ENCODE data around the gene PADI4.

PADI4 gene, protein sequence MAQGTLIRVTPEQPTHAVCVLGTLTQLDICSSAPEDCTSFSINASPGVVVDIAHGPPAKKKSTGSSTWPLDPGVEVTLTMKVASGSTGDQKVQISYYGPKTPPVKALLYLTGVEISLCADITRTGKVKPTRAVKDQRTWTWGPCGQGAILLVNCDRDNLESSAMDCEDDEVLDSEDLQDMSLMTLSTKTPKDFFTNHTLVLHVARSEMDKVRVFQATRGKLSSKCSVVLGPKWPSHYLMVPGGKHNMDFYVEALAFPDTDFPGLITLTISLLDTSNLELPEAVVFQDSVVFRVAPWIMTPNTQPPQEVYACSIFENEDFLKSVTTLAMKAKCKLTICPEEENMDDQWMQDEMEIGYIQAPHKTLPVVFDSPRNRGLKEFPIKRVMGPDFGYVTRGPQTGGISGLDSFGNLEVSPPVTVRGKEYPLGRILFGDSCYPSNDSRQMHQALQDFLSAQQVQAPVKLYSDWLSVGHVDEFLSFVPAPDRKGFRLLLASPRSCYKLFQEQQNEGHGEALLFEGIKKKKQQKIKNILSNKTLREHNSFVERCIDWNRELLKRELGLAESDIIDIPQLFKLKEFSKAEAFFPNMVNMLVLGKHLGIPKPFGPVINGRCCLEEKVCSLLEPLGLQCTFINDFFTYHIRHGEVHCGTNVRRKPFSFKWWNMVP

GRCh38 chr1:17307946-17308345 lies at the start of gene PADI4:
Gene PADI4, plus strand, starts transcription at chr1:17308197. Its CDS starts 26 bp downstream, at chr1:17308223.
- H3K27ac ChIP-seq (ENCODE audit: low read depth, low read length): no peak within 1 kb of the TSS
- no peaks in the 10 kb centered on the region for H3K27me3 ChIP-seq (ENCODE audit: control insufficient read depth, insufficient read depth, low read length)
- H3K36me3 ChIP-seq (ENCODE audit: control insufficient read depth, insufficient read depth, low read length): no peaks in the 10 kb centered on the region
- no peak within 1 kb of the TSS for H3K9ac ChIP-seq (ENCODE audit: low read length)
- no peak within 1 kb of the TSS for H3K4me3 ChIP-seq (ENCODE audit: low read depth, low read length)
- peaks cover 35% of the 10 kb centered on the region for H3K4me1 ChIP-seq (ENCODE audit: control insufficient read depth, insufficient read depth, low read length)
- H3K9me3 ChIP-seq (ENCODE audit: control insufficient read depth, insufficient read depth, low read depth, low read length): peaks cover 6% of the 10 kb centered on the region

DNA sequence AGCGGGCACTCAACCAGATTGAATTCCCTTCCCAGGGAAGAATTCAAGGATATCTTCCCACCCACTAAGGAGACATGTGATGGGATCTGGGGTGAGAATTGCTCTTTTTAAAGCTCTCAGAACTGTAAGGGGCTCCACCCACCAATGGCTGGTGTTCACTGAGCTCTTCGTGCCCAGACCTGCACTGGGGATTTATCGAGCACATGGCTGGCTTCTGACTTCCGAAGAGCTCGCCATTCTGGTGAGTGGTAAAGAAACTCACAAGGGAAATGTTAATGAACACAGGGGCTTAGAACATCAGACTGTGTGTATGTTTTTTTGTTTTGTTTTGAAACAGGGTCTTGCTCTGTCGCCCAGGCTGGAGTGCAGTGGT lies 49.3 kb upstream of the PADI4 start:
- Histone ChIP-seq H3K9ac (ENCODE audit: low read length) (no peak overlapping the region), H3K4me3 (ENCODE audit: low read depth, low read length) (no peak overlapping the region), H3K4me1 (ENCODE audit: control insufficient read depth, insufficient read depth, low read length) (no peaks in the 10 kb centered on the region; the same call in 1 of the 2 replicates), H3K9me3 (ENCODE audit: control insufficient read depth, insufficient read depth, low read depth, low read length) (no peaks in the 10 kb centered on the region), H3K27me3 (ENCODE audit: control insufficient read depth, insufficient read depth, low read length) (no peaks in the 10 kb centered on the region), H3K36me3 (ENCODE audit: control insufficient read depth, insufficient read depth, low read length) (no peaks in the 10 kb centered on the region), H3K27ac (ENCODE audit: low read depth, low read length) (no peak overlapping the region)

GRCh38 chr1:17259233-17259873 lies 48.6 kb upstream of the PADI4 start:
- Histone ChIP-seq H3K27me3 (ENCODE audit: control insufficient read depth, insufficient read depth, low read length) (no peaks in the 10 kb centered on the region), H3K27ac (ENCODE audit: low read depth, low read length) (no peak overlapping the region), H3K36me3 (ENCODE audit: control insufficient read depth, insufficient read depth, low read length) (no peaks in the 10 kb centered on the region)

GRCh38 chr1:17260264-17260663 lies 47.7 kb upstream of the PADI4 start:
- Histone ChIP-seq H3K27ac (ENCODE audit: low read depth, low read length) (no peak overlapping the region), H3K4me3 (ENCODE audit: low read depth, low read length) (no peak overlapping the region), H3K9ac (ENCODE audit: low read length) (no peak overlapping the region), H3K36me3 (ENCODE audit: control insufficient read depth, insufficient read depth, low read length) (no peaks in the 10 kb centered on the region), H3K4me1 (ENCODE audit: control insufficient read depth, insufficient read depth, low read length) (no peaks in the 10 kb centered on the region; the same call in 1 of the 2 replicates), H3K9me3 (ENCODE audit: control insufficient read depth, insufficient read depth, low read depth, low read length) (no peaks in the 10 kb centered on the region), H3K27me3 (ENCODE audit: control insufficient read depth, insufficient read depth, low read length) (no peaks in the 10 kb centered on the region)

More at GRCh38 chr1:17259233-17259873, 48.6 kb upstream of the PADI4 start:
- H3K4me1 ChIP-seq (ENCODE audit: control insufficient read depth, insufficient read depth, low read length): no peaks in the 10 kb centered on the region; the same call in 1 of the 2 replicates
- H3K9ac ChIP-seq (ENCODE audit: low read length): no peak overlapping the region
- H3K9me3 ChIP-seq (ENCODE audit: control insufficient read depth, insufficient read depth, low read depth, low read length): no peaks in the 10 kb centered on the region
- H3K4me3 ChIP-seq (ENCODE audit: low read depth, low read length): no peak overlapping the region

DNA sequence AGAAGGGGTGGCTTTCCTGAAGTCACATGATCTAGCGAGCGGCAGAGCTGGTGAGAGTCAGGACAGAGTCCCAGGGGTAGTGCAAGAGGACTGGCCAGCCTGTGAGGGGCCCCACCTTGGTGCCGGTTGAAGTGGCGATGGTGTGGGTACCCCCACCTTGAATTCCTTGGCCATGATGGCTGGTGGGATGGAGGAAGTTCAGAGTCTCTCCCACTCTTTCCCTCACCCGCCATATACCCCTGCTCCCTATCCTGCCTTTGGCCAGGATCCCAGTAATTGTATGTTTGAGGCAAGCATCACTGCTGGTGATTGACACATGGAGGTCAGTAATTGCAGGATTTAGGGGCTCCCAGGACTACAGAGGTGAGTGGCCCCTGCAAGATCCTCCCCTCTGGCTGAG lies 47.3 kb upstream of the PADI4 start:
- H3K9me3 ChIP-seq (ENCODE audit: control insufficient read depth, insufficient read depth, low read depth, low read length): no peaks in the 10 kb centered on the region
- no peak overlapping the region for H3K27ac ChIP-seq (ENCODE audit: low read depth, low read length)
- H3K4me1 ChIP-seq (ENCODE audit: control insufficient read depth, insufficient read depth, low read length): no peaks in the 10 kb centered on the region; the same call in 1 of the 2 replicates
- no peaks in the 10 kb centered on the region for H3K27me3 ChIP-seq (ENCODE audit: control insufficient read depth, insufficient read depth, low read length)
- no peaks in the 10 kb centered on the region for H3K36me3 ChIP-seq (ENCODE audit: control insufficient read depth, insufficient read depth, low read length)
- H3K4me3 ChIP-seq (ENCODE audit: low read depth, low read length): no peak overlapping the region
- no peak overlapping the region for H3K9ac ChIP-seq (ENCODE audit: low read length)

DNA sequence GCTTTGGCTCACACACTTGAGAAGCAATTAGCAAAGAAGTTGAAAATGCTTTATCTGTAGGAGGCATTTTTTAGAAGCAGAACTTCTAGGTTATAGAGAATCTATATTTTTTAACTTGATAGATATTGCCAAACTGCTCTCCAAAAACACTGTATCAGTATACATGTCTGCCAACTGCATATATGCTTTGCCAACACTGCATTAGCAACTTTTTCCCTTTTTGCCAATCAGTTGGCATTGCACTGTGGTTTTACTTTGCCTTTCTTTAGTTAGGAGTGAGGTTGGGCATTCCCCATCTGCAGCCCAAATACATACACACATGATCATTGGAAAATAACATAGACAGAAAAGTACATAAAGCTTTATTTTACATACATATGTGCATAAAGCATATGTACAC lies 44.1 kb upstream of the PADI4 start:
- Histone ChIP-seq H3K27ac (ENCODE audit: low read depth, low read length) (no peak overlapping the region), H3K4me3 (ENCODE audit: low read depth, low read length) (no peak overlapping the region), H3K9ac (ENCODE audit: low read length) (no peak overlapping the region), H3K36me3 (ENCODE audit: control insufficient read depth, insufficient read depth, low read length) (no peaks in the 10 kb centered on the region), H3K27me3 (ENCODE audit: control insufficient read depth, insufficient read depth, low read length) (no peaks in the 10 kb centered on the region), H3K9me3 (ENCODE audit: control insufficient read depth, insufficient read depth, low read depth, low read length) (no peaks in the 10 kb centered on the region), H3K4me1 (ENCODE audit: control insufficient read depth, insufficient read depth, low read length) (no peaks in the 10 kb centered on the region; the same call in 1 of the 2 replicates)

DNA sequence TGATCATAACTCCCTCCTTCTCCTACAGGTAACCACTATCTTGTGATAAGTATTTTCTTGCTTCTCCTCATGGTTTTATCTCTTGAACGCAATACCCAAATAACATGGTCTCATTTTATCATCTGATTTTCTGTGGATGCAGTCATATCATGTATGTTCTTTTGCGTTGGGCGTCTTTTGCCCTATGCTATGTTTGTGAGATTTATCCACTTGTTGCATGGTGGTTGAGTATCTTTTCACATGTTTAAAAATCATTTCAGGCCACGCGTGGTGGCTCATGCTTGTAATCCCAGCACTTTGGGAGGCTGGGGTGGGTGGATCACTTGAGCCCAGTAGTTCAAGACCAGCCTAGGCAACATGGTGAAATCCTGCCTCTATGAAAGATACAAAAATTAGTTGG lies 43.5 kb upstream of the PADI4 start:
- no peak overlapping the region for H3K9ac ChIP-seq (ENCODE audit: low read length)

GRCh38 chr1:17265162-17265561 lies 42.8 kb upstream of the PADI4 start:
- no peak overlapping the region for H3K9ac ChIP-seq (ENCODE audit: low read length)
- H3K4me1 ChIP-seq (ENCODE audit: control insufficient read depth, insufficient read depth, low read length): no peaks in the 10 kb centered on the region
- no peaks in the 10 kb centered on the region for H3K27me3 ChIP-seq (ENCODE audit: control insufficient read depth, insufficient read depth, low read length)
- no peaks in the 10 kb centered on the region for H3K9me3 ChIP-seq (ENCODE audit: control insufficient read depth, insufficient read depth, low read depth, low read length)
- no peaks in the 10 kb centered on the region for H3K36me3 ChIP-seq (ENCODE audit: control insufficient read depth, insufficient read depth, low read length)
- no peak overlapping the region for H3K4me3 ChIP-seq (ENCODE audit: low read depth, low read length)
- H3K27ac ChIP-seq (ENCODE audit: low read depth, low read length): no peak overlapping the region

More for the DNA sequence above, 43.5 kb upstream of the PADI4 start:
- Histone ChIP-seq H3K4me1 (ENCODE audit: control insufficient read depth, insufficient read depth, low read length) (no peaks in the 10 kb centered on the region), H3K9me3 (ENCODE audit: control insufficient read depth, insufficient read depth, low read depth, low read length) (no peaks in the 10 kb centered on the region), H3K27ac (ENCODE audit: low read depth, low read length) (no peak overlapping the region), H3K36me3 (ENCODE audit: control insufficient read depth, insufficient read depth, low read length) (no peaks in the 10 kb centered on the region), H3K4me3 (ENCODE audit: low read depth, low read length) (no peak overlapping the region), H3K27me3 (ENCODE audit: control insufficient read depth, insufficient read depth, low read length) (no peaks in the 10 kb centered on the region)

DNA sequence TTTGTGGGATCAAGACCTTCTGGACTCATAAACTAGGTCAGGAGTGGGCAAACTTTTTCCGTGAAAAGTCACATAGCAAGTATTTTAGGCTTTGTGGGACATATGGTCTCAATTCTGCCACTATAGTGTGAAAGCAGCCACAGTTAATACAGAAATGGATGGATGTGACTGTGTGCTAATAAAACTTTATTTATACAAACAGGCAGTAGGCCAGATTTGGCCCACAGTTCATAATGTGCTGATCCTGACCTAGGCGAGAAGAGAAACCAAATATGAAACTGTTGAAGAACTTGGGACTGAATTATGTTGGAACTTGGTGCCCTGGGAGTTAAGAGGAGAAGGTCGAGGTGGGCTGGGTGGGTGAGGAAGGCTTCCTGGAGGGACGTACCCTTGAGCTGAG lies 42.0 kb upstream of the PADI4 start:
- H3K27ac ChIP-seq (ENCODE audit: low read depth, low read length): no peak overlapping the region
- no peak overlapping the region for H3K4me3 ChIP-seq (ENCODE audit: low read depth, low read length)
- H3K36me3 ChIP-seq (ENCODE audit: control insufficient read depth, insufficient read depth, low read length): no peaks in the 10 kb centered on the region
- no peak overlapping the region for H3K9ac ChIP-seq (ENCODE audit: low read length)
- no peaks in the 10 kb centered on the region for H3K9me3 ChIP-seq (ENCODE audit: control insufficient read depth, insufficient read depth, low read depth, low read length)
- no peaks in the 10 kb centered on the region for H3K4me1 ChIP-seq (ENCODE audit: control insufficient read depth, insufficient read depth, low read length)
- no peaks in the 10 kb centered on the region for H3K27me3 ChIP-seq (ENCODE audit: control insufficient read depth, insufficient read depth, low read length)

GRCh38 chr1:17270891-17271765 lies 36.9 kb upstream of the PADI4 start:
- Histone ChIP-seq H3K27ac (ENCODE audit: low read depth, low read length) (no peak overlapping the region), H3K9ac (ENCODE audit: low read length) (no peak overlapping the region), H3K4me3 (ENCODE audit: low read depth, low read length) (no peak overlapping the region), H3K27me3 (ENCODE audit: control insufficient read depth, insufficient read depth, low read length) (no peaks in the 10 kb centered on the region), H3K9me3 (ENCODE audit: control insufficient read depth, insufficient read depth, low read depth, low read length) (no peaks in the 10 kb centered on the region), H3K36me3 (ENCODE audit: control insufficient read depth, insufficient read depth, low read length) (no peaks in the 10 kb centered on the region), H3K4me1 (ENCODE audit: control insufficient read depth, insufficient read depth, low read length) (peaks cover 4% of the 10 kb centered on the region; the same call in 1 of the 2 replicates)
